OCI-LY7 (cell line): Measurements from ENCODE around the gene USF2. TPM values are rescaled to one million over a fixed set of nuclear protein-coding genes. Genes with fewer than 3 reads are reported as not detected.
A peak's percentile ranks its signal among the peaks of the same experiment; 100 is the strongest.

Experiments used
- BruUV-seq: library from RNA; stranded (reverse); fragments of 400-500 nt; replicated peaks from 2 replicates; lab custom pipeline; 2021; lab: Mats Ljungman, UMichigan
- CTCF ChIA-PET: fragments of 300-600 bp; sonication (Branson Sonifier 250); formaldehyde crosslinking; loops from one replicate; lab custom pipeline; 2022; ENCODE audit warnings: antibody characterized with exemption; ENCODE audit not compliant: unreplicated experiment; lab: Charles Lee
- POLR2A ChIA-PET: fragments of 300-600 bp; sonication (Branson Sonifier 250); formaldehyde crosslinking; loops from one replicate; lab custom pipeline; 2022; ENCODE audit warnings: antibody characterized with exemption; lab: Charles Lee
- DNase-seq: peaks from one replicate; pipeline ENCODE4 v3.0.0-alpha.2; 2015; ENCODE audit warnings: low spot score
- H2AFZ ChIP-seq: fragments of 200-600 bp; sonication (generic), shearing (Covaris generic); 2 replicates; pipeline ENCODE4 v1.6.1; 2014; ENCODE audit warnings: mild to moderate bottlenecking, antibody characterized with exemption, low read length, moderate library complexity
- H3K27ac ChIP-seq: fragments of 200-600 bp; sonication (generic); 2 replicates; pipeline ENCODE4 v1.5.1; 2014; ENCODE audit warnings: mixed run types, low read depth, mild to moderate bottlenecking, moderate library complexity, low read length, inconsistent platforms; ENCODE audit not compliant: poor library complexity, severe bottlenecking
- H3K36me3 ChIP-seq: fragments of 200-600 bp; sonication (generic); 2 replicates; pipeline ENCODE4 v1.6.1; 2014; ENCODE audit warnings: mild to moderate bottlenecking, antibody characterized with exemption, low read length, moderate library complexity, mixed read lengths; ENCODE audit not compliant: insufficient read depth
- H3K4me1 ChIP-seq: fragments of 200-600 bp; sonication (generic); 2 replicates; pipeline ENCODE4 v1.5.1; 2014; ENCODE audit warnings: mild to moderate bottlenecking, low read length; ENCODE audit not compliant: insufficient read depth, poor library complexity, severe bottlenecking
- H3K4me2 ChIP-seq: fragments of 200-600 bp; sonication (generic); 2 replicates; pipeline ENCODE4 v1.6.1; 2014; ENCODE audit warnings: mild to moderate bottlenecking, low read length
- H3K4me3 ChIP-seq: fragments of 200-600 bp; sonication (generic); 2 replicates; pipeline ENCODE4 v1.5.1; 2014; ENCODE audit warnings: mild to moderate bottlenecking, low read depth, low read length; ENCODE audit not compliant: poor library complexity, severe bottlenecking
- H3K79me2 ChIP-seq: fragments of 200-600 bp; sonication (generic); 2 replicates; pipeline ENCODE4 v1.6.1; 2016; ENCODE audit warnings: low read depth, mild to moderate bottlenecking, low read length, moderate library complexity, mixed read lengths; ENCODE audit not compliant: insufficient read depth
- H3K9me2 ChIP-seq: fragments of 200-600 bp; sonication (generic); 2 replicates; pipeline ENCODE4 v1.6.1; 2016; ENCODE audit warnings: mild to moderate bottlenecking, low read length, mixed read lengths; ENCODE audit not compliant: insufficient read depth
- H3K9me3 ChIP-seq: fragments of 200-600 bp; sonication (generic); 2 replicates; pipeline ENCODE4 v1.6.1; 2014; ENCODE audit warnings: mild to moderate bottlenecking, mixed run types, low read length, mixed read lengths
- H4K20me1 ChIP-seq: fragments of 200-600 bp; sonication (generic); 2 replicates; pipeline ENCODE4 v1.6.1; 2014; ENCODE audit warnings: mild to moderate bottlenecking, antibody characterized with exemption, low read length, moderate library complexity, mixed read lengths; ENCODE audit not compliant: insufficient read depth
- EZH2phosphoT487 ChIP-seq: fragments of 200-600 bp; sonication (generic); IDR thresholded peaks from 2 replicates; pipeline ENCODE4 v1.6.1; 2018; ENCODE audit warnings: low read depth, borderline replicate concordance, mild to moderate bottlenecking, mixed run types, antibody characterized with exemption, low read length, moderate library complexity, mixed read lengths
- intact Hi-C: fragments of 100-400 bp; cut with micrococcal nuclease; formaldehyde crosslinking; loops from one replicate; pipeline ENCODE4 v1.10.0; 2022; ENCODE audit not compliant: unreplicated experiment
- total RNA-seq, 2 experiments: library from RNA; depleted of rRNA in 1 of 2; stranded (reverse); fragments of >200 nt in 1 of 2; shearing (Covaris generic) in 1 of 2; gene quantifications; 2 replicates each; pipeline ENCODE4 v1.2.3, GENCODE V29; 2014 to 2022
- TF ChIP-seq, protein P1 (sequence below): fragments of 200-600 bp; sonication (generic); conservative IDR thresholded peaks from 2 replicates; pipeline ENCODE4 v1.5.1; 2014; ENCODE audit warnings: mild to moderate bottlenecking, antibody characterized with exemption, low read length, moderate library complexity, mixed read lengths

The USF2 gene
- total RNA-seq, 2 experiments from 2014 or later, result 105 to 155 TPM

- CTCF ChIA-PET, result no interaction called here
- peak overlapping the region; percentile 88 for H3K27ac ChIP-seq
- POLR2A ChIA-PET, result interaction anchor here (1.6 to 3.0 kb wide), 3 partner anchors 8 to 28 kb away, joined by 3 to 12 read pairs (median 9); no protein-coding TSS in a partner anchor
- intact Hi-C loops, result loop anchor here (2.0 kb wide), 1 partner anchor 24 kb away; no protein-coding TSS in a partner anchor
- H3K9me2 ChIP-seq, result no peaks in the 10 kb centered on the region
- no peaks in the 10 kb centered on the region; the same call in 1 of the 2 replicates for H3K36me3 ChIP-seq
- no TSS peak for BruUV-seq
- H2AFZ ChIP-seq, result no peak overlapping the region
- H3K9me3 ChIP-seq, result peaks cover 8% of the 10 kb centered on the region; the same call in 1 of the 2 replicates
- H4K20me1 ChIP-seq, result no peaks in the 10 kb centered on the region
- TF ChIP-seq, protein P1, sequence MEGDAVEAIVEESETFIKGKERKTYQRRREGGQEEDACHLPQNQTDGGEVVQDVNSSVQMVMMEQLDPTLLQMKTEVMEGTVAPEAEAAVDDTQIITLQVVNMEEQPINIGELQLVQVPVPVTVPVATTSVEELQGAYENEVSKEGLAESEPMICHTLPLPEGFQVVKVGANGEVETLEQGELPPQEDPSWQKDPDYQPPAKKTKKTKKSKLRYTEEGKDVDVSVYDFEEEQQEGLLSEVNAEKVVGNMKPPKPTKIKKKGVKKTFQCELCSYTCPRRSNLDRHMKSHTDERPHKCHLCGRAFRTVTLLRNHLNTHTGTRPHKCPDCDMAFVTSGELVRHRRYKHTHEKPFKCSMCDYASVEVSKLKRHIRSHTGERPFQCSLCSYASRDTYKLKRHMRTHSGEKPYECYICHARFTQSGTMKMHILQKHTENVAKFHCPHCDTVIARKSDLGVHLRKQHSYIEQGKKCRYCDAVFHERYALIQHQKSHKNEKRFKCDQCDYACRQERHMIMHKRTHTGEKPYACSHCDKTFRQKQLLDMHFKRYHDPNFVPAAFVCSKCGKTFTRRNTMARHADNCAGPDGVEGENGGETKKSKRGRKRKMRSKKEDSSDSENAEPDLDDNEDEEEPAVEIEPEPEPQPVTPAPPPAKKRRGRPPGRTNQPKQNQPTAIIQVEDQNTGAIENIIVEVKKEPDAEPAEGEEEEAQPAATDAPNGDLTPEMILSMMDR, result no peak
- TF ChIP-seq EZH2phosphoT487, result no peak
- peak overlapping the region; percentile 57 for H3K4me2 ChIP-seq
- H3K4me3 ChIP-seq, result peak overlapping the region; percentile 48
- peaks cover 13% of the 10 kb centered on the region; the same call in 1 of the 2 replicates for H3K79me2 ChIP-seq
- no peak for DNase-seq
- H3K4me1 ChIP-seq, result peaks cover 97% of the 10 kb centered on the region
These were observed 52.5 kb downstream of the USF2 start for GRCh38 chr19:35321291-35321690.

DNA sequence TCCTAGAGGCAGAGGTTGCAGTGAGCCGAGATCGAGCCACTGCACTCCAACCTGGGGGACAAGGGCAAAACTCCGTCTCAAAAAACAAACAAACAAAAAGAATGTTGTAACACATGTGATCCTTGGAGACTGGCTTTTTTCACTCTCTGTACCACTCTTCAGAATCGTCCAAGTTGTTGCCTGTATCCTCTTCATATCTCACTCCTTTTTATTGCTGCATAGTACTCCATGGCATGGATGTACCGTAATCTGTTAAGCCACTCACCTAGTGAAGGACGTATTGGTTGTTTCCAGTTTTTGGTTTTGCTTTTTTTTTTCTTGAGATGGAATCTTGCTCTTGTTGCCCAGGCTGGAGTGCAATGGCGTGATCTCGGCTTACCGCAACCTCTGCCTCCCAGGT, 53.3 kb downstream of the USF2 start:
- Histone ChIP-seq H3K4me1 (peaks cover 97% of the 10 kb centered on the region), H3K27ac (peak overlapping the region; percentile 88), H4K20me1 (no peaks in the 10 kb centered on the region), H3K4me3 (no peak overlapping the region), H3K9me3 (peaks cover 8% of the 10 kb centered on the region; the same call in 1 of the 2 replicates), H3K36me3 (no peaks in the 10 kb centered on the region; the same call in 1 of the 2 replicates), H3K4me2 (peak overlapping the region; percentile 55), H3K9me2 (no peaks in the 10 kb centered on the region), H3K79me2 (peaks cover 13% of the 10 kb centered on the region; the same call in 1 of the 2 replicates), H2AFZ (no peak overlapping the region)
- no peak for TF ChIP-seq EZH2phosphoT487
- TF ChIP-seq, protein P1, result no peak
- POLR2A ChIA-PET, result interaction anchor here (1.6 kb wide), 1 partner anchor 9 kb away, joined by 3 read pairs; no protein-coding TSS in a partner anchor
- intact Hi-C loops, result no loop called here
- no peak for DNase-seq
- CTCF ChIA-PET, result no interaction called here
- BruUV-seq, result no TSS peak

- DNase-seq, result peak; percentile 57
- peak overlapping the region; percentile 88 for H3K27ac ChIP-seq
- BruUV-seq, result no TSS peak
- TF ChIP-seq EZH2phosphoT487, result no peak
- TF ChIP-seq, protein P1, result peak; percentile 79
- no peak overlapping the region for H2AFZ ChIP-seq
- CTCF ChIA-PET, result no interaction called here
- peaks cover 57% of the 10 kb centered on the region for H3K79me2 ChIP-seq
- peak overlapping the region; percentile 89 for H3K4me2 ChIP-seq
- intact Hi-C loops, result loop anchor here (1.0 kb wide), 1 partner anchor 32 kb away; no protein-coding TSS in a partner anchor
- H3K4me1 ChIP-seq, result peaks cover 83% of the 10 kb centered on the region
- peaks cover 29% of the 10 kb centered on the region for H3K36me3 ChIP-seq
- H3K4me3 ChIP-seq, result no peak overlapping the region
- H3K9me2 ChIP-seq, result no peaks in the 10 kb centered on the region
- H3K9me3 ChIP-seq, result no peaks in the 10 kb centered on the region
- POLR2A ChIA-PET, result interaction anchor here (0.5 to 6.1 kb wide), 4 partner anchors 8 to 59 kb away, joined by 3 to 33 read pairs (median 6); partner anchors contain the start of gene FFAR1
- 0 out of 2 replicates have a peak, but pooled peaks cover 2% of the 10 kb centered on the region for H4K20me1 ChIP-seq
These were observed 58.9 kb downstream of the USF2 start for GRCh38 chr19:35327642-35328041.
